Neuronal stem cell (in vitro differentiated cells): ENCODE data around the gene COX11. TPM values are rescaled to one million over a fixed set of nuclear protein-coding genes. Genes with fewer than 3 reads are reported as not detected.

Source experiments
- DNase-seq: peaks from one replicate; pipeline ENCODE4 v3.0.0-alpha.2; 2013; ENCODE audit warnings: low spot score
- H2AFZ ChIP-seq: one replicate; pipeline ENCODE4 v1.6.1; 2013; ENCODE audit warnings: mild to moderate bottlenecking, low read length, inconsistent platforms
- H2AK5ac ChIP-seq: 2 replicates; pipeline ENCODE4 v1.6.1; 2013; ENCODE audit warnings: low read depth, mild to moderate bottlenecking, inconsistent platforms, low read length, moderate library complexity, mixed read lengths
- H2BK120ac ChIP-seq: 2 replicates; pipeline ENCODE4 v1.6.1; 2013; ENCODE audit warnings: low read depth, mild to moderate bottlenecking, inconsistent platforms, low read length, moderate library complexity, mixed read lengths
- H2BK12ac ChIP-seq: one replicate; pipeline ENCODE4 v1.6.1; 2013; ENCODE audit warnings: low read length, inconsistent platforms
- H2BK15ac ChIP-seq: 2 replicates; pipeline ENCODE4 v1.6.1; 2013; ENCODE audit warnings: mild to moderate bottlenecking, low read length, inconsistent platforms, mixed read lengths
- H2BK5ac ChIP-seq: one replicate; pipeline ENCODE4 v1.6.1; 2013; ENCODE audit warnings: inconsistent platforms, mild to moderate bottlenecking, low read length, moderate library complexity
- H3K14ac ChIP-seq: one replicate; pipeline ENCODE4 v1.6.1; 2013; ENCODE audit warnings: low read length, inconsistent platforms
- H3K18ac ChIP-seq: 2 replicates; pipeline ENCODE4 v1.6.1; 2013; ENCODE audit warnings: low read length, inconsistent platforms
- H3K23ac ChIP-seq: 2 replicates; pipeline ENCODE4 v1.6.1; 2013; ENCODE audit warnings: low read depth, mild to moderate bottlenecking, mixed read lengths, low read length, inconsistent platforms; ENCODE audit not compliant: poor library complexity
- H3K27ac ChIP-seq: replicated peaks from 3 replicates; pipeline ENCODE4 v1.5.1; 2013; ENCODE audit warnings: low read length, inconsistent platforms
- H3K27me3 ChIP-seq, 3 experiments: 2 replicates each; pipeline ENCODE4 v1.6.1; 2013; ENCODE audit warnings: low read length in 3 of 3, mild to moderate bottlenecking in 2 of 3, inconsistent platforms in 1 of 3, low read depth in 1 of 3, mixed read lengths in 1 of 3, moderate library complexity in 1 of 3; ENCODE audit not compliant: control insufficient read depth in 3 of 3, insufficient read depth in 3 of 3
- H3K36me3 ChIP-seq, 2 donors: replicated peaks in 1 of 2; 2 replicates each; pipeline ENCODE4 v1.6.1; 2013; ENCODE audit warnings: low read length in 2 of 2; ENCODE audit not compliant: control insufficient read depth in 2 of 2, insufficient read depth in 2 of 2
- H3K4ac ChIP-seq: 2 replicates; pipeline ENCODE4 v1.6.1; 2013; ENCODE audit warnings: inconsistent platforms, mild to moderate bottlenecking, low read length, moderate library complexity
- H3K4me1 ChIP-seq, 2 donors: 1 replicate in 1 of 2; 2 replicates in 1 of 2; pipeline ENCODE4 v1.6.1; 2013; ENCODE audit warnings: low read length in 2 of 2, low read depth in 1 of 2; ENCODE audit not compliant: control insufficient read depth in 2 of 2, insufficient read depth in 1 of 2
- H3K4me2 ChIP-seq: one replicate; pipeline ENCODE4 v1.6.1; 2013; ENCODE audit warnings: mild to moderate bottlenecking, low read length, inconsistent platforms; ENCODE audit not compliant: insufficient read depth, poor library complexity, severe bottlenecking
- H3K4me3 ChIP-seq, 2 donors: 2 replicates each; pipeline ENCODE4 v1.5.1; 2013; ENCODE audit warnings: low read length in 2 of 2, mild to moderate bottlenecking in 2 of 2, inconsistent platforms in 1 of 2, moderate library complexity in 1 of 2
- H3K79me1 ChIP-seq: one replicate; pipeline ENCODE4 v1.6.1; 2013; ENCODE audit warnings: low read depth, mild to moderate bottlenecking, inconsistent platforms, low read length, moderate library complexity
- H3K9ac ChIP-seq: one replicate; pipeline ENCODE4 v1.6.1; 2013; ENCODE audit warnings: mild to moderate bottlenecking, low read depth, low read length, inconsistent platforms; ENCODE audit not compliant: poor library complexity
- H3K9me3 ChIP-seq, 2 donors: replicated peaks in 1 of 2; 2 replicates each; pipeline versions ENCODE3 to v1.6.1; 2013; ENCODE audit warnings: low read length in 2 of 2, mild to moderate bottlenecking in 2 of 2, inconsistent platforms in 1 of 2, low read depth in 1 of 2, mixed read lengths in 1 of 2, moderate library complexity in 1 of 2; ENCODE audit not compliant: control insufficient read depth in 2 of 2, insufficient read depth in 1 of 2
- H4K8ac ChIP-seq: one replicate; pipeline ENCODE4 v1.6.1; 2013; ENCODE audit warnings: low read depth, mild to moderate bottlenecking, inconsistent platforms, low read length, moderate library complexity
- H4K91ac ChIP-seq: one replicate; pipeline ENCODE4 v1.6.1; 2013; ENCODE audit warnings: low read length, low read depth, mild to moderate bottlenecking, inconsistent platforms; ENCODE audit not compliant: poor library complexity
- WGBS, 2 donors: extraction: QIAGEN DNeasy Blood & Tissue Kit; methylation state at CpG; one replicate each; pipeline ENCODE4 v1.1.7; 2013; ENCODE audit warnings: missing lambda C conversion rate in 2 of 2, mixed read lengths in 1 of 2; ENCODE audit not compliant: insufficient read length in 2 of 2, insufficient replicate concordance in 1 of 2; ENCODE audit errors: extremely low coverage in 2 of 2; 5-methylcytosine and 5-hydroxymethylcytosine counted together
- polyA plus RNA-seq, 2 experiments: library from polyadenylated mRNA; stranded (reverse); fragments of 200-250 nt; gene quantifications; one replicate each; pipeline ENCODE4 v1.2.3, GENCODE V29; 2013

Gene COX11, protein sequence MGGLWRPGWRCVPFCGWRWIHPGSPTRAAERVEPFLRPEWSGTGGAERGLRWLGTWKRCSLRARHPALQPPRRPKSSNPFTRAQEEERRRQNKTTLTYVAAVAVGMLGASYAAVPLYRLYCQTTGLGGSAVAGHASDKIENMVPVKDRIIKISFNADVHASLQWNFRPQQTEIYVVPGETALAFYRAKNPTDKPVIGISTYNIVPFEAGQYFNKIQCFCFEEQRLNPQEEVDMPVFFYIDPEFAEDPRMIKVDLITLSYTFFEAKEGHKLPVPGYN
- 71.9 TPM for polyA plus RNA-seq (2013, experiment 1 of 2)
- 71.9 TPM for polyA plus RNA-seq (2013, experiment 2 of 2)

DNA sequence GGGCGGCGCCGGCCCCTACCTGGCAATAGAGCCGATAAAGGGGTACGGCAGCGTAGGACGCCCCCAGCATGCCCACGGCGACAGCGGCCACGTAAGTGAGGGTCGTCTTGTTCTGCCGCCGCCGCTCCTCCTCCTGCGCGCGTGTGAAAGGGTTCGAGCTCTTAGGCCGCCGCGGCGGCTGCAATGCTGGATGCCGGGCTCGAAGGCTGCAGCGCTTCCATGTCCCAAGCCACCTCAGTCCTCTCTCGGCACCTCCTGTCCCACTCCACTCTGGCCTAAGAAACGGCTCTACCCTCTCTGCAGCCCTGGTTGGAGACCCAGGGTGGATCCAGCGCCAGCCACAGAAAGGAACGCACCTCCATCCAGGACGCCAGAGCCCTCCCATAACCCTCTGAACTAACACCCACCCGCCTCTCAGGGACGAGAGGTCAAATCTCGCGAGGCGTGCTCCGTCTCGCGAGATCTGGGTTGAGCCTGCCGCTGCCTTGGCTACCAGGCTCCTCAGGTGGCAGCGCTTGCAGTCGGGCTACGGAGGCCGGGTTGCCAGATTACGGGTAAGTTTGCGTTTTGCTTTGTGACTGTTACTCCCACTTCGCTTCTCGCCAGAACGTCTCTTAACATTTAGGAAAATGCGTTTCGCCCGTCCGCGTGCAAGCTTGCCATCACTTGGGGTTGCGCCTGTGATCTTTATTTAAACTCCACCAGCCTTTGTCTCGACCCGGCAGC is at the start of gene COX11, which contains the start of gene STXBP4:
TSS of gene COX11 (minus strand) at position 393 of the 726 bp plus-strand sequence. CDS start at position 385, 8 bp downstream.
TSS of gene STXBP4 (plus strand) at position 504 of the 726 bp plus-strand sequence. CDS start 17,455 bp downstream, outside the sequence.
- Histone ChIP-seq H3K79me1 (peaks cover 2% of the 10 kb centered on the region), H3K23ac (peak within 1 kb of the TSS; percentile 29), H3K4me2 (peak within 1 kb of the TSS; percentile 71), H3K18ac (peak within 1 kb of the TSS; percentile 96), H3K27me3 (no peaks in the 10 kb centered on the region), H4K91ac (no peak within 1 kb of the TSS), H2BK5ac (peak within 1 kb of the TSS; percentile 89), H3K9ac (peak within 1 kb of the TSS; percentile 90), H3K4me1 (peaks cover 1 to 2% of the 10 kb centered on the region in 2 donors), H2BK15ac (no peak within 1 kb of the TSS), H2AFZ (peak within 1 kb of the TSS; percentile 93), H3K36me3 (peaks cover 1 to 32% of the 10 kb centered on the region in 2 donors), H2AK5ac (peak within 1 kb of the TSS; percentile 82), H3K4ac (no peak within 1 kb of the TSS), H3K4me3 (peak within 1 kb of the TSS; percentile 86 to 88), H2BK120ac (peak within 1 kb of the TSS; percentile 42), H3K27ac (peak within 1 kb of the TSS; percentile 73), H3K14ac (peak within 1 kb of the TSS; percentile 84), H2BK12ac (no peak within 1 kb of the TSS), H4K8ac (peak within 1 kb of the TSS; percentile 53), H3K9me3 (no peaks in the 10 kb centered on the region)
- DNase-seq = peak; percentile 96
- no CpG with 5 or more reads among the region's 57 CpGs for WGBS, 2 donors

DNA sequence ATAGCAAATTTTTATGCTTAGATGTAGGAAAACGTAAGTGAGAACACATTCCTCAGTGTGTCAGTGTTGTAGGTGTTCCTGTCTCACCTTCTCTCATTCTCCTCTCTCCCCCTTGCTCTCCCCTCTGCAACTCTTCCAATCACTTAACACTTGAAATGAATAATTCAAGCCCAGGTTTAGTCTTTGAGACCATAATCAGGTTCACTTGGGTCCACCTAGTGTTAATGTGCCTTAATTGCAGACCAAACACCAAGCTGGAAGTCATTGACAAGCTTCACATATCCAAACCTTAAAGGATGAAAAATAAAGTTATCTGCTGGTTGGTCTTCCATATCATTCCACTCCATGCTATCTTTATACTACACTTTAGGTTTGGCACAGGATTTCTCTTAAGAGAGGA is 37.1 kb upstream of the COX11 start:
- H3K27ac ChIP-seq = no peak overlapping the region

DNA sequence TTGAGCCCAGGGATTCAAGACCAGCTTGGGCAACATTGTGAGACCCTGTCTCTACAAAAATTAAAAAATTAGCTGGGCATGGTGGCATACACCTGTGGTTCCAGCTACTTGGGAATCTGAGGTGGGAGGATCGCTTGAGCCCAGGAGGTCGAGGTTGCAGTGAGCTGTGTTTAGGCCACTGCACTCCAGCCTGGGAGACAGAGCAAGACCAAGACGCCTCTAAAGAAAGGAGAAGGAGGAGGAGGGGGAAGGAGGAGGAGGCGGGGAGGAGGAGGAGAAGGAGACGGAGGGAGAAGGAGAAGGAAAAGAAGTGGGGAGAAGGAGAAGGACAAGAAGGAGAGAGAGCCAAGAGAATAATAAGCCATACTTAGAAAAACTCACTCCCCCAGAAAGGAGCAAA is 36.0 kb upstream of the COX11 start:
- H2BK120ac ChIP-seq = no peak overlapping the region
- H3K23ac ChIP-seq = no peak overlapping the region
- no CpG with 5 or more reads among the region's 5 CpGs for WGBS, 2 donors
- H3K27ac ChIP-seq = no peak overlapping the region
- no peaks in the 10 kb centered on the region for H3K4me1 ChIP-seq
- no peak overlapping the region for H2AFZ ChIP-seq
- no peak overlapping the region for H3K18ac ChIP-seq
- DNase-seq = no peak
- no peak overlapping the region for H3K14ac ChIP-seq
- no peaks in the 10 kb centered on the region for H3K27me3 ChIP-seq
- H3K9me3 ChIP-seq = no peaks in the 10 kb centered on the region
- no peak overlapping the region for H3K9ac ChIP-seq
- no peaks in the 10 kb centered on the region for H3K79me1 ChIP-seq
- H4K91ac ChIP-seq = no peak overlapping the region
- H2AK5ac ChIP-seq = no peak overlapping the region
- H3K4me2 ChIP-seq = no peak overlapping the region
- H3K36me3 ChIP-seq = peaks cover 2 to 52% of the 10 kb centered on the region in 2 donors
- H2BK12ac ChIP-seq = no peak overlapping the region
- H3K4ac ChIP-seq = no peak overlapping the region
- no peak overlapping the region for H2BK15ac ChIP-seq
- H3K4me3 ChIP-seq = no peak overlapping the region
- H4K8ac ChIP-seq = no peak overlapping the region
- H2BK5ac ChIP-seq = no peak overlapping the region

More for the DNA sequence above, 37.1 kb upstream of the COX11 start:
- DNase-seq = no peak
- no peak overlapping the region for H2AFZ ChIP-seq
- H3K4me2 ChIP-seq = no peak overlapping the region
- no peak overlapping the region for H2BK12ac ChIP-seq
- H4K8ac ChIP-seq = no peak overlapping the region
- H3K9ac ChIP-seq = no peak overlapping the region
- no peak overlapping the region for H3K23ac ChIP-seq
- H2BK5ac ChIP-seq = no peak overlapping the region
- H3K4ac ChIP-seq = no peak overlapping the region
- no peak overlapping the region for H3K14ac ChIP-seq
- no peak overlapping the region for H4K91ac ChIP-seq
- H2AK5ac ChIP-seq = no peak overlapping the region
- peaks cover 2 to 43% of the 10 kb centered on the region in 2 donors for H3K36me3 ChIP-seq
- no peak overlapping the region for H2BK15ac ChIP-seq
- H3K9me3 ChIP-seq = no peaks in the 10 kb centered on the region
- no peak overlapping the region for H3K18ac ChIP-seq
- H2BK120ac ChIP-seq = no peak overlapping the region
- H3K4me1 ChIP-seq = no peaks in the 10 kb centered on the region
- WGBS, 2 donors = no CpG with 5 or more reads among the region's 1 CpG
- no peaks in the 10 kb centered on the region for H3K27me3 ChIP-seq
- H3K4me3 ChIP-seq = no peak overlapping the region
- no peaks in the 10 kb centered on the region for H3K79me1 ChIP-seq

DNA sequence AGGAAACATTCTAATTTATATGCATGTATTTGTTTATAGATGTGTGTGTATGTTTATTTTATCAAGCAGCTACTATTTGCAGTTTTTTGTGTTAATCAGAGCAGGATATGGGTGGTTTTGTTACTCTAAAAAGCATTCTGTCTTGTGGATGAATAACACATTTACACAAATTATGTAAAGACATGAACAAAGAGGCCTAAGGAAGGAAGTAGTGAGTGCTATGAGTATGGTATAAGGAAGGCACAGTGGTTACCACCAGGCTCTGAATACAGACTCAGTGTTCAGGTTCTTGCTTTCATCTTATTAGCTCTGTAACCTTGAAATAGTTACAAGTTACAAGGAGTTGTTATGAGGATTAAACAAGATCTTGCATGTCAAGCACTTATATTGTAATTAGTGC is 34.0 kb upstream of the COX11 start:
- H2BK15ac ChIP-seq = no peak overlapping the region
- no peaks in the 10 kb centered on the region for H3K79me1 ChIP-seq
- no peaks in the 10 kb centered on the region for H3K27me3 ChIP-seq
- no peak overlapping the region for H3K4me3 ChIP-seq
- no peak overlapping the region for H4K8ac ChIP-seq
- no peak overlapping the region for H4K91ac ChIP-seq
- no peak overlapping the region for H3K27ac ChIP-seq
- H3K4ac ChIP-seq = no peak overlapping the region
- no peak overlapping the region for H3K18ac ChIP-seq
- no peaks in the 10 kb centered on the region for H3K4me1 ChIP-seq
- H2BK120ac ChIP-seq = no peak overlapping the region
- H3K14ac ChIP-seq = no peak overlapping the region
- no peak overlapping the region for H3K9ac ChIP-seq
- peaks cover 0 to 46% of the 10 kb centered on the region in 2 donors for H3K36me3 ChIP-seq
- no peak overlapping the region for H2BK12ac ChIP-seq
- no peak overlapping the region for H3K23ac ChIP-seq
- H2AFZ ChIP-seq = no peak overlapping the region
- DNase-seq = no peak
- H2AK5ac ChIP-seq = no peak overlapping the region
- H2BK5ac ChIP-seq = no peak overlapping the region
- no peak overlapping the region for H3K4me2 ChIP-seq
- no peaks in the 10 kb centered on the region for H3K9me3 ChIP-seq
